ENCODE measurements around the gene APOBR. TPM values are rescaled to one million over a fixed set of nuclear protein-coding genes. Genes with fewer than 3 reads are reported as not detected.
A peak's percentile ranks its signal among the peaks of the same experiment; 100 is the strongest.
"Not testable (repeated sequence)": the region's sequence is repeated elsewhere in the genome, so short reads cannot be mapped to it uniquely, and the experiment has no call there.

Gene APOBR, protein sequence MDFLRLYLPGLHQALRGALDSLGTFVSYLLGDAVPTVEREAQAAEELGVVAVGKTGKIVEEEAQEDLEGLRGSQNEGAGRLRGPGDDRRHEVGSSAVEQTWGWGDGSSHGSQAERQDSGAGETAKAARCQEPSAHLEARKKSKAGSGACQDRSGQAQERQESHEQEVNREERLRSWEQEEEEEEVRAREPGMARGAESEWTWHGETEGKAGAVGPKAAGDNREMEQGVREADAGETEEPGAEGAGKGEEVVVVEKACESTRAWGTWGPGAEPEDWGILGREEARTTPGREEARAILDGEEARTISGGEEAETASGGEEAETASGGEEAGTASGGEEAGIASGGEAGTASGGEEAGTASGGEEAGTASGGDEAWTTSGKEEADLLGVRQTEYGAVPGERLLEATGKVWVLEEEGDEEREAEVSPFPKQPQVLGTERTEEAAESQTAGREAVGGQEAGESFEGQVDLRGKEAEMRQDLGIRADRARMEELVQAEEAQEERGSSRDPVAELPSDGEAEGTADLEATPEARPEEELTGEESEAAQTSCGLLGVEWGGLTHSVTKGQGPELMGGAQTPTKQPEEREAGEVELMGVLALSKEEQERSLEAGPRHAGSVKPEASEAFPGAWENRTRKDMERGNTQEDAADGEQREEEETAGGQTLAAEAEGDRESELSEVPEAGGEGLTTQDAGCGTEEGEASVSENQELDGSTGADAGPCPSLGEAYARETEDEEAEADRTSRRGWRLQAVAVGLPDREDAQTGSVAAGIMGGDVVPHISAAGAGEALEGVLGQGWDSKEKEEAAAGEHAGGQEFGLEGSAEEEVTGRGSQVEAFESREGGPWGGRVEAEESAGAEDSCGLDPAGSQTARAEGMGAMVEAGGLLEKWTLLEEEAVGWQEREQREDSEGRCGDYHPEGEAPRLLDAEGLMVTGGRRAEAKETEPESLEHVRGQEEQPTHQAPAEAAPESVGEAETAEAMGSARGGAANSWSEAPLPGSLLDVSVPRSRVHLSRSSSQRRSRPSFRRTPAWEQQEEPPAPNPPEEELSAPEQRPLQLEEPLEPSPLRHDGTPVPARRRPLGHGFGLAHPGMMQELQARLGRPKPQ
- total RNA-seq (10 to 100 TPM in 3 of 5 donors, 1 to 10 TPM in 2; 6.4 to 16.9 (median 10.3) TPM), total RNA-seq (1.4 to 25.0 (median 8.9) reads per million in 29 experiments)
- 12.3 TPM for total RNA-seq (2013)

DNA sequence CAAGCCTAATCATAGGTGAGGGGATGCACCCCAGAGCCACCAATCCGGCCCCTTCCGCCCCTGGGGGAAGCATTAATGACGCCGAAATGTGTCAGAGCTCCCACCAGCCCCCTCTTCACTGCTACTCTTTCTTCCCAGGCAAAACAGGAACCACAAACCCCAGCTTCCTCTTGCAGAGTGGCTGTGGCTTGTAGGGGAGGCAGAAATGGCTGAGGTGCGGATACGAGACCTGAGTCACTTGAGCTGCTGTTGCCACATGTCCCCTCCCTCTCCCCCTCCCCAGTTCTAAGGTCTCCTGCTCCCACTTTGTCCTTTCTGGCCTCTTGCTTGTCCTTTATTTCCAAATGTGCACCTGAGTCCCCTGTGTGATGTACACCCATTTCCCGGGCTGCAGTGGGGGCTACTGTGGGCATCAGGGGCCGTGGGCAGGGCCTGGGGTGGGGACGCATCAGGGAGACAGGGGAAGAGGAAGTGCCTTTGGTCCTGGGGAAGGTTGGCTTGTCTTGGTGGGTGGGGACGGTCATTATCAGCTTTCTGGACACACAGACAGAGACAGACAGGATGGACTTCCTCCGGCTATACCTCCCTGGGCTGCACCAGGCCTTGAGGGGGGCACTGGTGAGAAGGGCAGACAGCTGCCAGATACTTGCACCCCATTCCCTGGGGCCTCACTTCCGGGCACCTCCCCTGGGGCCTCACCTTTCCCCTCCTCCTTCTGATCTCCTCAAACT, at the start of gene APOBR:
Gene APOBR, plus strand, starts transcription at position 523 of the 731 bp plus-strand sequence. Its CDS starts 39 bp downstream, at position 562.
- Histone ChIP-seq H3K4me3 (ENCODE audit: control insufficient read depth in 1 of 2, extremely low read depth in 1 of 2, low read length in 1 of 2) (peak within 1 kb of the TSS; percentile 58 to 78), H3K27ac (ENCODE audit: low read length) (peak within 1 kb of the TSS; percentile 84), H3K9me3 (no peaks in the 10 kb centered on the region), H3K36me3 (ENCODE audit: control insufficient read depth in 2 of 2, extremely low read depth in 1 of 2, insufficient read depth in 1 of 2, low read length in 1 of 2) (peaks cover 0 to 20% of the 10 kb centered on the region in 2 donors), H3K4me1 (ENCODE audit: control insufficient read depth in 1 of 2, extremely low read depth in 1 of 2, insufficient read depth in 2 of 2, low read length in 2 of 2) (peaks cover 13 to 85% of the 10 kb centered on the region in 2 experiments), H3K27me3 (replicated peaks in 1 of 2; ENCODE audit: control insufficient read depth in 2 of 2, extremely low read depth in 1 of 2, insufficient read depth in 2 of 2, low read length in 1 of 2) (no peaks in the 10 kb centered on the region)
- 0% methylated on average over 8 of the region's 12 CpGs for WGBS (ENCODE audit: insufficient coverage)
- H3K9me3 Mint-ChIP-seq, result no peaks in the 10 kb centered on the region
- H3K27me3 Mint-ChIP-seq, result no peaks in the 10 kb centered on the region
- H3K4me1 Mint-ChIP-seq, result peaks cover 65 to 71% (median 67%) of the 10 kb centered on the region in 3 donors
- peak; percentile 70 to 94 (median 88) for DNase-seq
- peak within 1 kb of the TSS; percentile 97 to 100 for H3K27ac Mint-ChIP-seq
- H3K36me3 Mint-ChIP-seq, result peaks cover 9% of the 10 kb centered on the region
- ATAC-seq (replicated peaks in 1 of 4), result peak; percentile 85 to 87 (median 86)
- CTCF ChIA-PET, result interaction anchor here in 1 of 2 donors (0.5 to 1.0 kb wide), 2 partner anchors 61 to 1168 kb away, joined by 3 read pairs; no protein-coding TSS in a partner anchor
- POLR2A ChIA-PET, result interaction anchor here in 1 of 2 donors (0.5 kb wide), 1 partner anchor 1223 kb away, joined by 4 read pairs; no protein-coding TSS in a partner anchor
- peak within 1 kb of the TSS; percentile 74 to 96 (median 83) for H3K4me3 Mint-ChIP-seq

GRCh38 chr16:28446388-28446787, 48.1 kb upstream of the APOBR start:
- H3K9me3 Mint-ChIP-seq; DNase-seq; H3K4me1 ChIP-seq (ENCODE audit: control insufficient read depth in 1 of 2, extremely low read depth in 1 of 2, insufficient read depth in 2 of 2, low read length in 2 of 2); H3K27me3 ChIP-seq (replicated peaks in 1 of 2; ENCODE audit: control insufficient read depth in 2 of 2, extremely low read depth in 1 of 2, insufficient read depth in 2 of 2, low read length in 1 of 2); H3K9me3 ChIP-seq; ATAC-seq (replicated peaks in 1 of 4); POLR2A ChIA-PET; H3K27me3 Mint-ChIP-seq; H3K36me3 ChIP-seq (ENCODE audit: control insufficient read depth in 2 of 2, extremely low read depth in 1 of 2, insufficient read depth in 1 of 2, low read length in 1 of 2); H3K27ac Mint-ChIP-seq; CTCF ChIA-PET; H3K4me3 ChIP-seq (ENCODE audit: control insufficient read depth in 1 of 2, extremely low read depth in 1 of 2, low read length in 1 of 2); H3K4me1 Mint-ChIP-seq; H3K4me3 Mint-ChIP-seq; H3K27ac ChIP-seq (ENCODE audit: low read length); H3K36me3 Mint-ChIP-seq: not testable (repeated sequence)
- no CpG with 5 or more reads among the region's 4 CpGs for WGBS (ENCODE audit: insufficient coverage)

- H3K27me3 Mint-ChIP-seq; H3K9me3 ChIP-seq; H3K4me3 Mint-ChIP-seq; H3K36me3 ChIP-seq (ENCODE audit: control insufficient read depth in 2 of 2, extremely low read depth in 1 of 2, insufficient read depth in 1 of 2, low read length in 1 of 2); H3K4me3 ChIP-seq (ENCODE audit: control insufficient read depth in 1 of 2, extremely low read depth in 1 of 2, low read length in 1 of 2); H3K27ac ChIP-seq (ENCODE audit: low read length); H3K36me3 Mint-ChIP-seq; H3K4me1 ChIP-seq (ENCODE audit: control insufficient read depth in 1 of 2, extremely low read depth in 1 of 2, insufficient read depth in 2 of 2, low read length in 2 of 2); H3K27me3 ChIP-seq (replicated peaks in 1 of 2; ENCODE audit: control insufficient read depth in 2 of 2, extremely low read depth in 1 of 2, insufficient read depth in 2 of 2, low read length in 1 of 2); DNase-seq; POLR2A ChIA-PET; H3K9me3 Mint-ChIP-seq; H3K4me1 Mint-ChIP-seq; CTCF ChIA-PET; ATAC-seq (replicated peaks in 1 of 4); H3K27ac Mint-ChIP-seq: not testable (repeated sequence)
- no CpG with 5 or more reads among the region's 6 CpGs for WGBS (ENCODE audit: insufficient coverage)
Observed at GRCh38 chr16:28447081-28447480, 47.4 kb upstream of the APOBR start.

GRCh38 chr16:28473714-28474265, 20.7 kb upstream of the APOBR start:
- CTCF ChIA-PET, result no interaction called here
- Mint-ChIP-seq H3K36me3 (peaks cover 20% of the 10 kb centered on the region), H3K4me3 (no peak overlapping the region), H3K9me3 (no peaks in the 10 kb centered on the region), H3K27ac (peak overlapping the region; percentile 30 to 76), H3K4me1 (peaks cover 0 to 5% (median 2%) of the 10 kb centered on the region in 3 donors), H3K27me3 (no peaks in the 10 kb centered on the region)
- Histone ChIP-seq H3K4me1 (ENCODE audit: control insufficient read depth in 1 of 2, extremely low read depth in 1 of 2, insufficient read depth in 2 of 2, low read length in 2 of 2) (no peaks in the 10 kb centered on the region), H3K27ac (ENCODE audit: low read length) (no peak overlapping the region), H3K27me3 (replicated peaks in 1 of 2; ENCODE audit: control insufficient read depth in 2 of 2, extremely low read depth in 1 of 2, insufficient read depth in 2 of 2, low read length in 1 of 2) (no peaks in the 10 kb centered on the region), H3K36me3 (ENCODE audit: control insufficient read depth in 2 of 2, extremely low read depth in 1 of 2, insufficient read depth in 1 of 2, low read length in 1 of 2) (peaks cover 28 to 34% of the 10 kb centered on the region in 2 donors), H3K9me3 (no peaks in the 10 kb centered on the region), H3K4me3 (ENCODE audit: control insufficient read depth in 1 of 2, extremely low read depth in 1 of 2, low read length in 1 of 2) (no peak overlapping the region)
- 46% methylated on average over 2 of the region's 8 CpGs for WGBS (ENCODE audit: insufficient coverage)
- ATAC-seq (replicated peaks in 1 of 4), result no peak
- no peak for DNase-seq
- POLR2A ChIA-PET, result no interaction called here

DNA sequence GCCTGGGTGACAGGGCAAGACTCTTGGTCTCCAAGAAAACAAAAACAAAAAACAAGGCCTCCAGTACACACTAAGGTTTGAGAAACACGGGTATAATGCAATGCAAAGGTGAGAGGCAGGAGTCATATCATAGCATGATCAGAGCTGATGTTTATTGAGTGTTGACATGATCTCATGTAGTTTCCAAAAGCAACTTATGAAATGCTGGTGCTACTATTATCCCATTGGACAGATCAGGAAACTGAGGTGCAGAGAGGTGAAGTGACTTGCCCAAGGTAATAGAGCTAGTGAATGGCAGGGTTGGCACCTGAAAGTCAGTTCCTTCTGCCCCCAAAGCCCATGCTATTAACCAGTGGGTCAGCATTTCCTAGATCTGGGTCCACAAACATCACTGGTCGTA, 19.2 kb upstream of the APOBR start:
- Mint-ChIP-seq H3K9me3 (no peaks in the 10 kb centered on the region), H3K4me3 (no peak overlapping the region), H3K27ac (peak overlapping the region in 1 of 2 donors; percentile 18), H3K36me3 (peaks cover 20% of the 10 kb centered on the region), H3K27me3 (no peaks in the 10 kb centered on the region), H3K4me1 (peaks cover 0 to 5% (median 2%) of the 10 kb centered on the region in 3 donors)
- Histone ChIP-seq H3K27me3 (replicated peaks in 1 of 2; ENCODE audit: control insufficient read depth in 2 of 2, extremely low read depth in 1 of 2, insufficient read depth in 2 of 2, low read length in 1 of 2) (no peaks in the 10 kb centered on the region), H3K36me3 (ENCODE audit: control insufficient read depth in 2 of 2, extremely low read depth in 1 of 2, insufficient read depth in 1 of 2, low read length in 1 of 2) (peaks cover 40% of the 10 kb centered on the region in 2 donors), H3K27ac (ENCODE audit: low read length) (no peak overlapping the region), H3K4me3 (ENCODE audit: control insufficient read depth in 1 of 2, extremely low read depth in 1 of 2, low read length in 1 of 2) (no peak overlapping the region), H3K9me3 (no peaks in the 10 kb centered on the region), H3K4me1 (ENCODE audit: control insufficient read depth in 1 of 2, extremely low read depth in 1 of 2, insufficient read depth in 2 of 2, low read length in 2 of 2) (no peaks in the 10 kb centered on the region)
- WGBS (ENCODE audit: insufficient coverage), result no CpG with 5 or more reads among the region's 2 CpGs
- CTCF ChIA-PET, result no interaction called here
- ATAC-seq (replicated peaks in 1 of 4), result no peak
- POLR2A ChIA-PET, result no interaction called here
- no peak for DNase-seq
